Rectal smooth muscle tissue (tissue), 1 donor: ENCODE results near the gene ABHD2.
"Not testable (repeated sequence)": the region's sequence is repeated elsewhere in the genome, so short reads cannot be mapped to it uniquely, and the experiment has no call there.

Experiments used
- H3K27ac ChIP-seq: one replicate; pipeline ENCODE4 v1.7.0; 2013; ENCODE audit warnings: low read depth, low read length, inconsistent platforms
- H3K27me3 ChIP-seq: one replicate; pipeline ENCODE4 v1.7.0; 2013; ENCODE audit warnings: low read length; ENCODE audit not compliant: control insufficient read depth, insufficient read depth
- H3K36me3 ChIP-seq: one replicate; pipeline ENCODE4 v1.7.0; 2013; ENCODE audit warnings: low read length; ENCODE audit not compliant: control insufficient read depth, insufficient read depth
- H3K4me1 ChIP-seq: one replicate; pipeline ENCODE4 v1.7.0; 2013; ENCODE audit warnings: low read length; ENCODE audit not compliant: control insufficient read depth, insufficient read depth
- H3K4me3 ChIP-seq: one replicate; pipeline ENCODE4 v1.7.0; 2013; ENCODE audit warnings: low read length
- H3K9ac ChIP-seq: one replicate; pipeline ENCODE4 v1.7.0; 2013; ENCODE audit warnings: low read length

ABHD2 gene, protein sequence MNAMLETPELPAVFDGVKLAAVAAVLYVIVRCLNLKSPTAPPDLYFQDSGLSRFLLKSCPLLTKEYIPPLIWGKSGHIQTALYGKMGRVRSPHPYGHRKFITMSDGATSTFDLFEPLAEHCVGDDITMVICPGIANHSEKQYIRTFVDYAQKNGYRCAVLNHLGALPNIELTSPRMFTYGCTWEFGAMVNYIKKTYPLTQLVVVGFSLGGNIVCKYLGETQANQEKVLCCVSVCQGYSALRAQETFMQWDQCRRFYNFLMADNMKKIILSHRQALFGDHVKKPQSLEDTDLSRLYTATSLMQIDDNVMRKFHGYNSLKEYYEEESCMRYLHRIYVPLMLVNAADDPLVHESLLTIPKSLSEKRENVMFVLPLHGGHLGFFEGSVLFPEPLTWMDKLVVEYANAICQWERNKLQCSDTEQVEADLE

DNA sequence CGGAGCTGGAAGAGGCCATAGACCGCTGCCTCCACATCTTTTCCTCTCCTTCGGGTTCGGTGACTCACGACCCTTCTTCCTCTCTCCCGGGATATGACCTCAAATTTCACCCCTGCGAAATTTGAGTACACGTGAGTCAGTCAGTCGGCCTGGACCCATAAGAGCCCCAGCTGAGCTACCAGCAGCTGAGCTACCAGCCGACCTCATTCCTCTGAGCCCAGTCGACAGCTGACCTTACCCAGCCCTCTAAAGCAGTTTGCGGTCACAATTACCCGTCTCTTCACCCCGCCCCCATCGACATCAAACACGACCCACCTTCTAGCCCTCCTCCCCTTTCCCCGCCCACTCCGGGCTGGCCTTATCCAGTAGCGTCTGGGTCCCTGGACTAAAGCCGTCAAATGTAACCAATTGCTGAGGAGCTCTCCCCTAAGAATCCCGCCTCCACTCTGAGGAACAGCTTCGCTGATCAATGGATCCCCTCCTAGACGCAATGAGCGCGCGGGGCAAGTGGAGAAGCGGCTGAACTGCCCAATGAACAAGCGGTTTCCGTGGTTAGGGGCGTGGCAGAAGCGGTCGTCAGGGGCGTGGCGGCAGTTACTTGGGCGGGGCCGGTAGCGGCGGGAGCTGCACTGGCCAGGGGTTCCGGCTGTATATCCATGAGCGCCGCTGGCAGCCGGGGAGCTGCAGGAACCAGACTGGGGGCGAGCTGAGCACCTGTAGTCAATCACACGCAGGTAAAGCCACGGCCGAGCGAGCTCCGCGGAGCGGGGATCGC lies at the start of gene ABHD2:
Gene ABHD2, plus strand, starts transcription at position 627 of the 775 bp plus-strand sequence. CDS start 27,872 bp downstream, outside the sequence.
- Histone ChIP-seq H3K4me1 (peaks cover 48% of the 10 kb centered on the region), H3K9ac (peak within 1 kb of the TSS; percentile 70), H3K27me3 (no peaks in the 10 kb centered on the region), H3K36me3 (no peaks in the 10 kb centered on the region), H3K4me3 (peak within 1 kb of the TSS; percentile 86), H3K27ac (peak within 1 kb of the TSS; percentile 94)

DNA sequence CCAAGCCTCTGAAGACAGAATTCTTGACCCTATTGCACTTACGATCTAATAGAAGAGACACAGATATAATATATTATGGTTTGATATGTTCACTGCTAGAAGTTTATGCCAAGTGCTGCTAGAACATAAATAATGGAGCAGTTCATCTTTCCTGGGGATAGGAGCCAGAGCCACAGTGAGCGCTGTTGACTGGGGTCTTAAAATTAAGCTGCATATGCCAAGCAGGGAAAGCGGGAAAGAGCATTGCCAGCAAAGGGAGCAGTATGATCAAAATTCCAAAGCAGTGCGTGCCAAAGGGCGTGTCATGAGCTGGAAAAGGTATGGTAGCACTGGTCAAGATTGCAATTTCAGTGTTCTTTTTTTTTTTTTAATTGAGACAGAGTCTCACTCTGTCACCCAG lies 49.1 kb upstream of the ABHD2 start:
- Histone ChIP-seq H3K27ac (no peak overlapping the region), H3K36me3 (no peaks in the 10 kb centered on the region), H3K27me3 (no peaks in the 10 kb centered on the region), H3K4me3 (no peak overlapping the region), H3K9ac (no peak overlapping the region), H3K4me1 (peaks cover 4% of the 10 kb centered on the region)

DNA sequence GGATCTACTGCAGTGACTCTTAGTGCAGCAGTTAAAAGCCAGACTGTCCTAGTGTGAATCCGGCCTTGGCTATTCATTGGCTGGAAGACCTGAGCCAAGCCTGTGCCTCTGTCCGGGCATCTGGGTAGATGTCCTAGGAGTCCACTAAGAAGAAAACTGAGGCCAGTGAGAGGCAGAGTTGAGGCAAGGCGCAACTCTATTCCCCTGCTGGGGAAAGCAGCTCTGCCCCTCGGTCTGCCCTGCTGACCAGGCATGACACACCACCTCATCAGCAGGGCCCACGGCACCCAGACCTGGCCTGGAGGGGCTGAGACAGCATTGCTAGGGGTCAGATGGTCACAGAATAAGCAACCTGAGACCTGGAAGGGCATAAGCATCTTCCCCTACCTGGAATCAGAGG lies 46.7 kb upstream of the ABHD2 start:
- Histone ChIP-seq H3K36me3 (no peaks in the 10 kb centered on the region), H3K27me3 (no peaks in the 10 kb centered on the region), H3K4me3 (no peak overlapping the region), H3K9ac (no peak overlapping the region), H3K27ac (no peak overlapping the region), H3K4me1 (peaks cover 4% of the 10 kb centered on the region)

DNA sequence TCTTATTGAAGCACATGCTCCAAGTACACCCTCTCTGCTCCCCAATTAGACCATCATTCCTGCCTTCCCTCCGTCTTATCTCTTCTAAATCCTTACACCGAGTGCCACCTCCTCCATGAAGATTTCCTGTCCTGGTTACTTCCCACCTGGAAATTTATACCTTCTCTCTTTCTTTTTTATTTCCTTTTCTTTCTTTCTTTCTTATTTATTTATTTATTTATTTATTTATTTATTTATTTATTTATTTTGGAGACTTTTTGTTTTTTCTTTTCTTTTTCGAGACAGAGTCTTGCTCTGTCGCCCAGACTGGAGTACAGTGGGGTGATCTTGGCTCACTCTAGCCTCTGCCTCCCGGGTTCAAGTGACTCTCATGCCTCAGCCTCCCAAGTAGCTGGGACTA lies 45.9 kb upstream of the ABHD2 start:
- Histone ChIP-seq H3K27me3 (no peaks in the 10 kb centered on the region), H3K4me1 (peaks cover 4% of the 10 kb centered on the region), H3K4me3 (no peak overlapping the region), H3K9ac (no peak overlapping the region), H3K27ac (no peak overlapping the region), H3K36me3 (no peaks in the 10 kb centered on the region)

DNA sequence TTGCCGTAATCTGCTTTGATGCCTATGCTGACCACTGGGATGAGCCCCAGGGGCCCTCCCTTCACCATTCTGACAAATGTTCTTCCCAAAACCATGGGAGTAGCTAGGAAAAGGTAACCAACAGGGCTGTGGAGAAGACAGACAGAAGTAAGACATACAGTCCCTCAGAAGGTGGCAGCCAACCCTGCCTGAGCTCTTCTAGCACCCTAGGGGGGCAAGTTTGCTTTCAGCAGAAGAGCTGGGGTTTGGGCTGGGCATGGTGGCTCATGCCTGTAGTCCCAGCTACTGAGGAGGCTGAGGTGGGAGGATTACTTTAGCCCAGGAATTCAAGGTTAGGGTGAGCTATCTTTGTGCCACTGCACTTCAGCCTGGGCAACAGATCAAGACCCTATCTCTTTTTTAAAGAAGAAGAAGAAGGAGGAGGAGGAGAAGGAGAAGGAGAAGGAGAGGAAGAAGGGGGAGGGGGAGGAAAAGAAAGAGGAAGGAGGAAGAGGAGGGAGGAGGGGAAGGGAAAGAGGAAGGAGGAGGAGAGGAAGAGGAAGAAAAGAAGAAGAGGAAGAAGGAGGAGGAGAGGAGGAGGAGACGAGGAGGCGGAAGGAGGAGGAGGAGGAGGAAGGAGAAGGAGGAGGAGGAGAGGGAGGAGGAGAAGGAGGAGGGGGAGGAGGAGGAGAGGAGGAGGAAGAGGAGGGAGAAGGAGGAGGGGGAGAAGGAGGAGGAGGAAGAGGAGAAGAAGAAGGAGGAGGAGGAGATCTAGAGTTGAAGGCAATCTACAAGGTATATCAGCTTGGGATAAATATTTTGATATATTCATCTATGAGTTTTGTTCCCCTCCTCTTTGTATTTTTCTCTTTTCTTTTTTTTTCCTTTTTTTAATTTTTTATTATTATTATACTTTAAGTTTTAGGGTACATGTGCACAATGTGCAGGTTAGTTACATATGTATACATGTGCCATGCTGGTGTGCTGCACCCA lies 44.9 kb upstream of the ABHD2 start:
- no peak overlapping the region for H3K9ac ChIP-seq

DNA sequence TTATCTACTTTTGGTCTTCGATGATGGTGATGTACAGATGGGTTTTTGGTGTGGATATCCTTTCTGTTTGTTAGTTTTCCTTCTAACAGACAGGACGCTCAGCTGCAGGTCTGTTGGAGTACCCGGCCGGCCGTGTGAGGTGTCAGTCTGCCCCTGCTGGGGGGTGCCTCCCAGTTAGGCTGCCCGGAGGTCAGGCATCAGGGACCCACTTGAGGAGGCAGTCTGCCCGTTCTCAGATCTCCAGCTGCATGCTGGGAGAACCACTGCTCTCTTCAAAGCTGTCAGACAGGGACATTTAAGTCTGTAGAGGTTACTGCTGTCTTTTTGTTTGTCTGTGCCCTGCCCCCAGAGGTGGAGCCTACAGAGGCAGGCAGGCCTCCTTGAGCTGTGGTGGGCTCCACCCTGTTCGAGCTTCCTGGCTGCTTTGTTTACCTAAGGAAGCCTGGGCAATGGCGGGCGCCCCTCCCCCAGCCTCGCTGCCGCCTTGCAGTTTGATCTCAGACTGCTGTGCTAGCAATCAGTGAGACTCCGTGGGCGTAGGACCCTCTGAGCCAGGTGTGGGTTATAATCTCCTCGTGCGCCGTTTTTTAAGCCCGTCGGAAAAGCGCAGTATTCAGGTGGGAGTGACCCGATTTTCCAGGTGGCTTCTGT lies 39.1 kb upstream of the ABHD2 start:
- not testable (repeated sequence) for H3K27ac ChIP-seq, H3K4me1 ChIP-seq, H3K9ac ChIP-seq, H3K27me3 ChIP-seq, H3K4me3 ChIP-seq, H3K36me3 ChIP-seq

More for the DNA sequence above, 44.9 kb upstream of the ABHD2 start:
- Histone ChIP-seq H3K36me3 (no peaks in the 10 kb centered on the region), H3K27me3 (no peaks in the 10 kb centered on the region), H3K4me3 (no peak overlapping the region), H3K4me1 (peaks cover 4% of the 10 kb centered on the region), H3K27ac (no peak overlapping the region)

DNA sequence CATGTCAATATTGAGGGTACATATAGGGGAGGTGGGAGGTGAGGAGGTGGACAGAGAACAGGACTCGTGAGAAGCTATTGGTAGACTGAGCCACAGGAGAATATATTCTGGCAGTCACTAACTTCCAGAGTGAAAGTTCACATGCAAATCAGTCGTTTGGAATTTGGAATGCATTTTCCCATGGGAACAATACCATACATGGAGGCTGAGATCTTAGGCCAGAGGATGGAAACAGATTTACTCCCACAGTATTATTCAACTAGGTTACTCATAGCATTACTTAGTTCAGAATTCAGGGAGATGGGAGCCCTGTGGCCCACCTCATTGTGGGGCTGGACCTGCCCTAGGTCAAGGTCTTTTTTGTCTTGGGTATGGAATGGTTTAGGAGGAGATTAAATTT lies 36.4 kb upstream of the ABHD2 start:
- Histone ChIP-seq H3K4me3 (no peak overlapping the region), H3K36me3 (no peaks in the 10 kb centered on the region), H3K9ac (no peak overlapping the region), H3K27ac (no peak overlapping the region), H3K27me3 (no peaks in the 10 kb centered on the region), H3K4me1 (peaks cover 2% of the 10 kb centered on the region)

DNA sequence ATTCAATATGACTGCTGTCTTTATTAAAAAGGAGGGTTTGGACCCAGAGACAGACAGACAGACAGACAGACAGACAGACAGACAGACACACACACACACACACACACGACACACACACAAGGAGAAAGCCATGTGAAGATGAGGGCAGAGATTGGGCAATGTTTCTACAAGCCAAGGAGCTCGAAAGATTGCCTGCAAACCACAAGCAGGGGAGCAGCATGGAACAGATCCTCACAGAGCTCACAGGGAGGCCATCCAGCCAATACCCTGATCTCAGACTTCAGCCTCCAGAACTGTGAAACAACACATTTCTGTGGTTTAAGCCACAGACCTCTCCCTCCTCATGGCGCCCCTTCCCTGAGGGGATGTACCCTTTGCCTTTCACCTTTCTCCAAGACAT lies 35.8 kb upstream of the ABHD2 start:
- Histone ChIP-seq H3K27ac (no peak overlapping the region), H3K9ac (no peak overlapping the region), H3K4me3 (no peak overlapping the region), H3K27me3 (no peaks in the 10 kb centered on the region), H3K4me1 (peaks cover 2% of the 10 kb centered on the region), H3K36me3 (no peaks in the 10 kb centered on the region)

DNA sequence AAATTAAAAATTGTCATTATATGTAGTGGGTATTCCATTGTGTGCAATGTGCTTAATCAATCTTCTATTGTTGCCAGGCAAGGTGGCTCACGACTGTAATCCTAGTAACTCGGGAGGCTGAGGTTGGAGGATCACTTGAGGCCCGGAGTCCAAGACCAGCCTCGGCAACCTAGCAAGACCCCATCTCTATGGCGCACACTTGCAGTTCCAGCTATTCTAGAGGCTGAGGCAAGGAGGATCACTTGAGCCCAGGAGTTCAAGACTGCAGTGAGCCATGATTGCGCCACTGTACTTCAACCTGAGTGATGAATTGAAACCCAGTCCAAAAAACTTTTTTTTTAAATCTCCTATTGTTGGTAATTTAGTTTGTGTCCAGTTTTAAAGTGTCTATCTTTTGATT lies 33.4 kb upstream of the ABHD2 start:
- Histone ChIP-seq H3K36me3 (no peaks in the 10 kb centered on the region), H3K27ac (no peak overlapping the region), H3K4me1 (peaks cover 2% of the 10 kb centered on the region), H3K4me3 (no peak overlapping the region), H3K9ac (no peak overlapping the region), H3K27me3 (no peaks in the 10 kb centered on the region)

DNA sequence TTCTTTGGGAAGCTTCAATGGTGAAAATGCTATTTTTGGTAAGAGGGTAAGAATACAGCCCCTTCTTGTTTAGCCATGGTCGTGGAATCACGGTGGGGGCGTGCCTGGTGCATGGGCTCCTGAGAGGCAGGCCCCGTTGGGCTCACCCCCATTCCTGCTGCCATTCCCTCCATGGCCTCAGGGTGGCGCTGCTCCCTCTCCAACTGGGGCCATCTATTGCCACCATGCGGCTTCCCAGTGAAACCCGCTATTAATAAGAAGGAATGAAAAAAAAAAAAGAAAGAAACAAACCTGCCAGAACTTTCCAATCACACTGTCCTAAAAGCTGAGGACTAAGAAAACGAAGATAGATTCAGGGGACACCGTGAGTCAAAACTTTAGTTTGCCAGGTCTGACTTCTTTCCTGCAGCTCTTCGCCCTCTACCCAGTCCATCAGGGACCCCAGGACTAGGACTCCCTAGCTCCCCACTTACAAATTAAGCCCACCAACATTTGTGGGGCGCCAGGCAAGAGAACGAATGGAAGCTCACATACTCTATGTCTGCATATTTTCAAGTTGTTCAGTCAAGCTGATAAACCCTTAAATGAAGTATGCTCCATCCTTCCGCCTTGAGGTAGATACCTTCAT lies 30.6 kb upstream of the ABHD2 start:
- no peak overlapping the region for H3K9ac ChIP-seq
- no peak overlapping the region for H3K27ac ChIP-seq
- no peaks in the 10 kb centered on the region for H3K36me3 ChIP-seq
- no peak overlapping the region for H3K4me3 ChIP-seq
- H3K4me1 ChIP-seq, result no peaks in the 10 kb centered on the region
- H3K27me3 ChIP-seq, result no peaks in the 10 kb centered on the region

DNA sequence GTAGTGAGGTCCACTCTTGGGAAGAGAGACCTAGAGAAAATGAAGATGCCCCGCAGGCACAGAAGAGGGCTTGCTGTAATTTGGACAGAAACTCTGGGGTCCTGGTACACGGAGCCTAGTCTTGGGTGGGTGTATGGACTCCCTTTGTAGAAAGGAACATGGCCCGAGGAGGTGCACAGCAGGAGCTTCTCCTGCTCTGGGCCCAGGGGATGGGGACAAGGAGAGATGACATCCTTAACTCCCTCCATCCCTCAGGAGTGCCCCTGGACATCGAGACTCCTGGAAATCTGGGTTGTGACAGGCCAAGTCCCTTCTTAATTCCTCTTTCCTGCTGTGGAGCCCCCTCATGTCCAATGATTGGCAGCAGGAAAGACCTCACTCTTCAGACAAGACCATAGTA lies 29.9 kb upstream of the ABHD2 start:
- Histone ChIP-seq H3K4me1 (no peaks in the 10 kb centered on the region), H3K36me3 (no peaks in the 10 kb centered on the region), H3K4me3 (no peak overlapping the region), H3K27ac (no peak overlapping the region), H3K27me3 (no peaks in the 10 kb centered on the region), H3K9ac (no peak overlapping the region)
